ENCODE results near the gene TYW1B.
"Not testable (repeated sequence)": the region's sequence is repeated elsewhere in the genome, so short reads cannot be mapped to it uniquely, and the experiment has no call there.

DNA sequence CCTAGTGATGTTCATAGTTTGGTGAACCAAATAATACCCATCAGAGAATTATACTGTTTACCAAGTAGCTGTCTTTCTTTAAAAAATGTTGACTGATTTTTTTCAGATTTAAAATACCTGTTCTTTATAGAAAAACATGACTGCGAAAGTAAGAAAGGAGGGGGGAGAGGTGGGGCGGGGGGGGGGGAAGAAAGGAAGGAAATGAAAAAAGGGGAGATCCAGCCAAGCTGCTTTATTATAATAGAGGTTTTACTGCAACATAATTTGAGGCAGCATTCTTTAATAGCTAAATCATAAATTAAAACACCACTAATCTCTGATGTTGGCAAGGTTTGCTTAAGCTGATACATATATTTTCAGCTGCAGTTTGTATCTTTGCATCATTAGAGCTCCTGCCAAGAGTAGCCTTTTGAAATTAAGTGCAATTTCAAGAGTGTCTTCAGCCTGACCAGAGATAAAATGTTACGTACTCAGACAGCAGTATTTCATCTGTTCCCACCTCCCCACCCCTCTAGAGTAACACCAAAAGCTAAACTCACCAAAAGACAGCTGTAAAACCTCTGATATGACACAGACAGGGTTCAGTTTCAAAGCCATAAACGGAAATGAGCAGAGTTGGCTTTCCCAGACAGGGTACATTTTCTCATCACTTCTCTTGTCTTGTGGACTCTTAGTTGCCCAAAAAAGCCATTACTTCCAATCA is 202.1 kb downstream of the TYW1B start:
- TF ChIP-seq, protein P1, sequence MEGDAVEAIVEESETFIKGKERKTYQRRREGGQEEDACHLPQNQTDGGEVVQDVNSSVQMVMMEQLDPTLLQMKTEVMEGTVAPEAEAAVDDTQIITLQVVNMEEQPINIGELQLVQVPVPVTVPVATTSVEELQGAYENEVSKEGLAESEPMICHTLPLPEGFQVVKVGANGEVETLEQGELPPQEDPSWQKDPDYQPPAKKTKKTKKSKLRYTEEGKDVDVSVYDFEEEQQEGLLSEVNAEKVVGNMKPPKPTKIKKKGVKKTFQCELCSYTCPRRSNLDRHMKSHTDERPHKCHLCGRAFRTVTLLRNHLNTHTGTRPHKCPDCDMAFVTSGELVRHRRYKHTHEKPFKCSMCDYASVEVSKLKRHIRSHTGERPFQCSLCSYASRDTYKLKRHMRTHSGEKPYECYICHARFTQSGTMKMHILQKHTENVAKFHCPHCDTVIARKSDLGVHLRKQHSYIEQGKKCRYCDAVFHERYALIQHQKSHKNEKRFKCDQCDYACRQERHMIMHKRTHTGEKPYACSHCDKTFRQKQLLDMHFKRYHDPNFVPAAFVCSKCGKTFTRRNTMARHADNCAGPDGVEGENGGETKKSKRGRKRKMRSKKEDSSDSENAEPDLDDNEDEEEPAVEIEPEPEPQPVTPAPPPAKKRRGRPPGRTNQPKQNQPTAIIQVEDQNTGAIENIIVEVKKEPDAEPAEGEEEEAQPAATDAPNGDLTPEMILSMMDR (IDR thresholded peaks at IDR 0.05) = not testable (repeated sequence)
- not testable (repeated sequence) for TF ChIP-seq POLR2A (IDR thresholded peaks at IDR 0.05)
